IMR-90 (cell line): Measurements from ENCODE around the gene GLG1.

Experiments used
- BHLHE40 ChIP-seq: fragments of 150-350 bp; IDR thresholded peaks from 2 replicates; pipeline ENCODE4 v1.6.1; 2016; ENCODE audit warnings: mild to moderate bottlenecking, low read depth, low read length
- POLR2A ChIP-seq: IDR thresholded peaks from 2 replicates; pipeline ENCODE4 v1.6.1; 2012; ENCODE audit warnings: mild to moderate bottlenecking, low read depth, low read length
- SMC3 ChIP-seq: fragments of 150-350 bp; IDR thresholded peaks from 2 replicates; pipeline ENCODE4 v1.6.1; 2016; ENCODE audit warnings: low read depth, mild to moderate bottlenecking, antibody characterized with exemption, low read length, moderate library complexity
- USF2 ChIP-seq: fragments of 150-350 bp; IDR thresholded peaks from 2 replicates; pipeline ENCODE4 v1.6.1; 2017; ENCODE audit warnings: mild to moderate bottlenecking, antibody characterized with exemption, low read length, low read depth
- TF ChIP-seq, protein P1 (sequence below): conservative IDR thresholded peaks from 2 replicates; pipeline ENCODE4 v1.5.1; 2012; ENCODE audit warnings: mild to moderate bottlenecking, low read depth, low read length, improper control_type of control experiment

DNA sequence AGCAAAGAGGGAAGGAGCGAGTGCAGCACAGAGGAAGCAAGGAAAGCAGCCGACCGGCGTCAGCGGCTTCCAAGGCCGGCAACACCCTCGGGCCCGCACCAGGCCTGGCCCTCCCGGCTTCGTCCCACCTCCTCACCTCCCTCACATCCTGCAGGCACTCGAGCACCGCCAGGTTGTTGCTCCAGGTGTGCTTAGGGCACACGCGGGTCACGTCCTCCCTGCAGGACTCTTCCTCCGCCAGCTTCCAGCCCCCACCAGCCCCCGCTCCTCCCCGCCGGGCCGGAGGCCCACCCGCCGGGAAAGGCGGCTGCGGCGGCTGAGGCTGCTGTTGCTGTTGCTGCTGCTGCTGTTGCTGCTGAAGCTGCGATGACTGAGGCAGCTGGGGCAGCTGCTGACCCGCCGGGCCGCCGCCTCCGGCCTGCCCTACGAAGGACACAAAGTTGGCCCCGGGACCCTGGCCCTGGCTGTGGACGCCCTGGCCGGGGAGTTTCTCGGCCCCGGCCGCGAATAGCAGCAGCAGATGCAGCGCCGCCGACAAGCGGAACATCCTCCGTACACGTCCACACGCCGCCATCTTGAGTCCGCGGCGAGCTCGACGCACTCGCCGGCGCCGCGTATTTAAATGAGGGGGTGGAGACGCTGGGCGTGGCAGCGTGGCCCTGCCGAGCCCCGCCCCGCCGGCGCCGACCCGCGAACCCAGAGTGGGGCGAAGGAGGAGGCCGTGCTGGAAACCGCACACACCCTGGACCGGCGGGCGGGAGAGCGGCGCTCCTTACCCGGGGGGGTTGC, at the start of gene GLG1:
- TF ChIP-seq, protein P1, sequence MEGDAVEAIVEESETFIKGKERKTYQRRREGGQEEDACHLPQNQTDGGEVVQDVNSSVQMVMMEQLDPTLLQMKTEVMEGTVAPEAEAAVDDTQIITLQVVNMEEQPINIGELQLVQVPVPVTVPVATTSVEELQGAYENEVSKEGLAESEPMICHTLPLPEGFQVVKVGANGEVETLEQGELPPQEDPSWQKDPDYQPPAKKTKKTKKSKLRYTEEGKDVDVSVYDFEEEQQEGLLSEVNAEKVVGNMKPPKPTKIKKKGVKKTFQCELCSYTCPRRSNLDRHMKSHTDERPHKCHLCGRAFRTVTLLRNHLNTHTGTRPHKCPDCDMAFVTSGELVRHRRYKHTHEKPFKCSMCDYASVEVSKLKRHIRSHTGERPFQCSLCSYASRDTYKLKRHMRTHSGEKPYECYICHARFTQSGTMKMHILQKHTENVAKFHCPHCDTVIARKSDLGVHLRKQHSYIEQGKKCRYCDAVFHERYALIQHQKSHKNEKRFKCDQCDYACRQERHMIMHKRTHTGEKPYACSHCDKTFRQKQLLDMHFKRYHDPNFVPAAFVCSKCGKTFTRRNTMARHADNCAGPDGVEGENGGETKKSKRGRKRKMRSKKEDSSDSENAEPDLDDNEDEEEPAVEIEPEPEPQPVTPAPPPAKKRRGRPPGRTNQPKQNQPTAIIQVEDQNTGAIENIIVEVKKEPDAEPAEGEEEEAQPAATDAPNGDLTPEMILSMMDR: no peak
- TF ChIP-seq POLR2A (peak; percentile 97), USF2 (no peak), BHLHE40 (no peak), SMC3 (no peak)
